Measurements from ENCODE around the gene SNAP47.
"Not testable (repeated sequence)": the region's sequence is repeated elsewhere in the genome, so short reads cannot be mapped to it uniquely, and the experiment has no call there.

The SNAP47 gene

GRCh38 chr1:227734856-227735538, at the start of gene SNAP47, which contains the start of gene JMJD4:
Gene SNAP47, plus strand, starts transcription at chr1:227735435. Its CDS starts 12,302 bp downstream, at chr1:227747737.
Gene JMJD4, minus strand, starts transcription at chr1:227735302. Its CDS starts 29 bp downstream, at chr1:227735273.
- peak; percentile 92 for DNase-seq (ENCODE audit: low spot score)

DNA sequence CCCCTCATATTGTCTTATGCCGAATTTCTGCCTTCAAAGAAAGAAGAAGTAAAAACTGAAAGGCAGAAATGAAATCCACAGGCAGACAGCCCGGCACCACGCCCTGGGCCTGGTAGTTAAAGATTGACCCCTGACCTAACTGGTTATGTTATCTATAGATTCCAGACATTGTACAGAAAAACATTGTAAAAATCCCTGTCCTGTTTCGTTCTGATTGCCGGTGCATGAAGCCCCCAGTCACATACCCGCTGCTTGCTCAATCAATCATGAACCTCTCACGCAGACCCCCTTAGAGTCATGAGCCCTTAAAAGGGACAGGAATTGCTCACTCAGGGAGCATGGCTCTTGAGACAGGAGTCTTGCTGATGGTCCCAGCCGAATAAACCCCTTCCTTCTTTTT, 49.4 kb upstream of the SNAP47 start:
- DNase-seq (ENCODE audit: low spot score), result no peak

- no peak for DNase-seq (ENCODE audit: low spot score)
Measured at GRCh38 chr1:227697321-227697864, 37.8 kb upstream of the SNAP47 start.

GRCh38 chr1:227701631-227702030, 33.6 kb upstream of the SNAP47 start:
- DNase-seq (ENCODE audit: low spot score), result not testable (repeated sequence)

DNA sequence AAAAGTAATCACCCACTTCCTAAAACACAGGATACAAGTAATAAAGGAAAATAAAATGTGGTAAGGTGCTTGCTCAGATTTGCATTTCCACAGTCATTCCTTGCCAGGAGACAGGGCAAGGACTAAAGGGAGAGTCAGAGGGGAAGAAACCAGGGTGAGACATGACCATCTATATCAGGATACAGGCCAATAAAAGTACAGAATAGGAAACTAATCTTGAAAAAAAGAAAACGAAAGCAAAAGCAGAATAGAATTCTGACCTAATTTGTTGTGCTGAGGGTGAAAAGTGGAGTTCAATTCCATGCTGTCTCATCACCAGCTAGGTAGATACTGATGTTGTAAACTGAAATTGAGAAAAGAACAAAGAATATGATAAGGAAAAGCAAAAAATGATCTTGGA, 27.4 kb upstream of the SNAP47 start:
- DNase-seq (ENCODE audit: low spot score), result no peak

- peak; percentile 37 for DNase-seq (ENCODE audit: low spot score)
Measured at GRCh38 chr1:227709451-227709850, 25.8 kb upstream of the SNAP47 start.

DNA sequence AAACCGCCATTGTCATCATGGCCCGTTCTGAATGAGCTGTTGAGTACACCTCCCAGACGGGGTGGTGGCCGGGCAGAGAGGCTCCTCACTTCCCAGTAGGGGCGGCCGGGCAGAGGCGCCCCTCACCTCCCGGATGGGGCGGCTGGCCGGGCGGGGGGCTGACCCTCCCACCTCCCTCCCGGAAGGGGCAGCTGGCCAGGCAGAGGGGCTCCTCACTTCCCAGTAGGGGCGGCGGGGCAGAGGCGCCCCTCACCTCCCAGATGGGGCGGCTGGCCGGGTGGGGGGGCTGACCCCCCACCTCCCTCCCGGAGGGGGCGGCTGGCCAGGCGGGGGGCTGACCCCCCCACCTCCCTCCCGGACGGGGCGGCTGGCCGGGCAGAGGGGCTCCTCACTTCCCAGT, 24.8 kb upstream of the SNAP47 start:
- DNase-seq (ENCODE audit: low spot score), result not testable (repeated sequence)

- DNase-seq (ENCODE audit: low spot score), result no peak
Measured at GRCh38 chr1:227712648-227713047, 22.6 kb upstream of the SNAP47 start.

DNA sequence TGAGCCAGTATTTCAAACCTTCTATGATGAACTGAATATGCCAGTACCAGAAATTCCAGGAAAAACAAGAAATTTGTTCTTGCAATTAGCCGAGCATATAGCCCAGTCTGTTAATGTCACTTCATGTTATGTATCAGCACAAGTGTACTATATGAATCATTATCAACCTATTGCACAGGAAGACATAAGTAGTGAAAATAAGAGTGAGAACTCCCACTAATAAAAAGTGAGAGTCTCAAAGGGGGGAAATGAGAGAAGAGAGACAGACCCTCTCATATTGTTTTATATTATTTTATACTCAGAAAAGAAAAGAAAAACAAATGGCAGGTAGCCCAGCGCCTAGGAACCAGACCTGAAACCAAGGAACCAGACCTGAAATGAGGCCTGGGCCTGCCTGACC, 16.3 kb upstream of the SNAP47 start:
- DNase-seq (ENCODE audit: low spot score), result no peak

- DNase-seq (ENCODE audit: low spot score), result no peak
Measured at GRCh38 chr1:227723474-227723873, 11.8 kb upstream of the SNAP47 start.

DNA sequence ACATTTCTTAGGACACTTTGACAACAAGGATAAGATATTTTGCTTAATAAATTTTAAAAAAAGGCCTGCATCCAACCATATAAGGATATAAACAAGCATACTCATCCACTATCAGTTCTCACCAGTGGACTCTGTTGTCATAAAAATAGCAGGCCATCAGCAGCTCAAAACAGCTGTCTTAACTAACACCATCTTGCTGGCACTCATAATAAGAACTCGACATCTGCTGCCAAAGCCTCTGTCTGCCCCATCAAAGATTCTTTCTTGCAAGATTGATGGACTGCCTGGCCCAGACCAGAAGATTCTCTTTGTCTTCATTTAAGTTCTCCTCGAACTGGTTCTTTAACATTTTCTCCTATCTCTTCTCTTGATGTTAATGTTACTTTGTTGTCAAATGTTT, 10.2 kb upstream of the SNAP47 start:
- DNase-seq (ENCODE audit: low spot score), result no peak

DNA sequence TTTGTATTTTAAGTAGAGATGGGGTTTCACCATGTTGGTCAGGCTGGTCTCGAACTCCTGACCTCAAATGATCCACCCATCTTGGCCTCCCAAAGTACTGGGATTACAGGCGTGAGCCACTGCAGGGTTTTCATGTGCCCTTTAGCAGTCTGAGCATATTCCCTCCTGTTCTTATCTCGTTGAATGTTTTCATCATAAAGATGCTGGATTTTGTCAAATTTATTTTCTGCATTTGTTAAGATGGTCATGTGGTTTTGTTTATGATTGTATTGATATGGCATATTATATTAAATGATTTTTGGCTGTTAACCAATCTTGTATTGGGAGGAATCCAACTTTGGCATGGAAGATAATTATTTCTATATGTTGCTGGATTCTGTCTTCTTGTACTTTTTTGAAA, 8.9 kb upstream of the SNAP47 start:
- no peak for DNase-seq (ENCODE audit: low spot score)

- DNase-seq (ENCODE audit: low spot score), result no peak
Measured at GRCh38 chr1:227726924-227727599, 8.2 kb upstream of the SNAP47 start.

GRCh38 chr1:227728059-227728891, 7.0 kb upstream of the SNAP47 start:
- peak; percentile 77 for DNase-seq (ENCODE audit: low spot score)

- DNase-seq (ENCODE audit: low spot score), result no peak
Measured at GRCh38 chr1:227728892-227729143, 6.4 kb upstream of the SNAP47 start.

DNA sequence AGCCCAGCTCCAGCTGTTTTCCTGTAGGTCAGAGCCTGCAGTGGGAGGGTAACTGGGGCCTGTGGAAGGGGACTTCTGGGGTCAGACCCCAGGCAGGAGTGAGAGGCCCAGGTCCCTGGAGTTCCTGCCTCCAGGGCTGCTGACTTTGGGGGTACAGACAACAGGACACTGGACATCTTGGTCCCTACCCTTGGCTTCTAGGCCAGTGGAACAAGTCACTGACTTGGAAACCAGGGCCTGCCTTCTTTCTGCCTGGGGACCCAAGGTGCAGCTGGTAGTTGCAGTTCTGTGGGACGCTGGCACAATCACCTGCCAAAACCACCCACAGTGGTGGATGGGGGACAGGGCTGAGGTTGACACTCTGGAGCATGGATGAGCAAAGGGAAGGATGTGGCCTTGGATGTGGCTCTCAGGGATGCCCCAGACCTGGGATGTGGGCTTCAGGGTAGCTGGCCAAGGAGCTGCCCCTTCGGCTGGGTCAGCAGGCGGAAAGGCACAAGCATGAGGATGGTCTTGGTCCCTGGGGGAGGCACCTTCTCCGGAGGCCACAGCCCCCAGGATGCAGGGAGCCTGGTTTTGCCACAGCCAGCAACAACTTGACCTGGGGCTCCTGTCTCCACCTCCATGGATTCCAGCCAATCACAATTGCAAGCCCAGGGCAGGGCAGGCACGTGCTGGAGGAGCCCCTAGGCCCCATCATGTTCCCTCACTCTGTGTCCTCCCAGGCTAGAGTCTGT, 5.9 kb upstream of the SNAP47 start:
- DNase-seq (ENCODE audit: low spot score), result no peak

DNA sequence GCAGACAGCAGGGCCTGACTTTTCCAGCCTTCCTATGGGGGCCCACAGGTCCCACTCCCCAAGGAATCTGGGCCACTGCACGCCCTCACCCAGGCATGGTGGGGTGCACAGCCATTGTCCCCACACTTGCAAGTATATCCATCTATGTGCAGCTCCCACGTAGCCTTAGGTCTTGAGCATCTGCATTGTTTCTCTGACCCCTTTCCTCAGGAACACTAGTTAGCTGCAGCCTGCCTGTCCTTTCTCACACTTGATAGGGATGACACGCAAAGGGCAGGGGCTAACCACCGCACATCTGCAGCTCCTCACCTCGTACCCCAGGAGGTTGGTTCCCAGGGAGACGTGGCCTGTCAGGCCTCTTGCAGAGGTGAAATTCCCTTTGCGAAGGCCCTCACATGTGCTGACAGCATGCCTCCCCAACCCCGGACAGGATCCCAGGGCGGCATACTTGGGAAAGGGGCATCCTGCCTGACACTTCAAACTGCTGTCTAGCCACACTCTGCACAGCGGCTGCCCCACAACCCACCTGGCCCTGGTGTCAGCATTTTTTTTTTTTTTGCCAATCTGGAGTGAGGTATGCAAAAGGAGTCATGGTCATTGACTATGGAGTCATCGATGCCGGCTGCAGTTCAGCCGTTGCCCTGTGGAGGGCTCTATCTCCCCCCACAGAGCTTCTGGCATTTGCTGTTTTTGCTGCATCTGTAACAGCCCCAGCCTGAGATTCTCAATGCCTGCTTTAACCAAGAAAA, 5.2 kb upstream of the SNAP47 start:
- DNase-seq (ENCODE audit: low spot score), result peak; percentile 81

- no peak for DNase-seq (ENCODE audit: low spot score)
Measured at GRCh38 chr1:227730630-227731151, 4.5 kb upstream of the SNAP47 start.

DNA sequence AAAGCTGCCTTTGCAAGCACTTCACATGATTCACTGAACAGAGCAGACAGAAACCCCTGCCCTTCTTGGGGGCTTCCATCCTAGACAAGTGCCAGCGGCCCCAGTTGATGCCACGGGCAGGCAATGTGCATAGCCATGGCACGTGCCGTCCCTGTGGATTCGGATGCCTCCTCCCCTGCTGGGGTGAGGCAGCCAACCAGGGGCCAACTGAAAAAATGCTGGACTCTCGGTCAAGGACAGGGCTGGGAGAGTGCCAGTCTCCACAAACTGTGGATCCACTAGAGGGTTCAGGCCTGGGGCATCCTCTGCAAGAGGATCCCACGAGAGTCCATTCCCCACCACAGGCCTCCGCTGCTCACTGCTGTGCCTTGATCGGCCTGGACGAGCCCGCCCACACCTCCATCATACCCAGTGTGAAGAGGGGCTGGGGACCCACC, 4.0 kb upstream of the SNAP47 start:
- no peak for DNase-seq (ENCODE audit: low spot score)

DNA sequence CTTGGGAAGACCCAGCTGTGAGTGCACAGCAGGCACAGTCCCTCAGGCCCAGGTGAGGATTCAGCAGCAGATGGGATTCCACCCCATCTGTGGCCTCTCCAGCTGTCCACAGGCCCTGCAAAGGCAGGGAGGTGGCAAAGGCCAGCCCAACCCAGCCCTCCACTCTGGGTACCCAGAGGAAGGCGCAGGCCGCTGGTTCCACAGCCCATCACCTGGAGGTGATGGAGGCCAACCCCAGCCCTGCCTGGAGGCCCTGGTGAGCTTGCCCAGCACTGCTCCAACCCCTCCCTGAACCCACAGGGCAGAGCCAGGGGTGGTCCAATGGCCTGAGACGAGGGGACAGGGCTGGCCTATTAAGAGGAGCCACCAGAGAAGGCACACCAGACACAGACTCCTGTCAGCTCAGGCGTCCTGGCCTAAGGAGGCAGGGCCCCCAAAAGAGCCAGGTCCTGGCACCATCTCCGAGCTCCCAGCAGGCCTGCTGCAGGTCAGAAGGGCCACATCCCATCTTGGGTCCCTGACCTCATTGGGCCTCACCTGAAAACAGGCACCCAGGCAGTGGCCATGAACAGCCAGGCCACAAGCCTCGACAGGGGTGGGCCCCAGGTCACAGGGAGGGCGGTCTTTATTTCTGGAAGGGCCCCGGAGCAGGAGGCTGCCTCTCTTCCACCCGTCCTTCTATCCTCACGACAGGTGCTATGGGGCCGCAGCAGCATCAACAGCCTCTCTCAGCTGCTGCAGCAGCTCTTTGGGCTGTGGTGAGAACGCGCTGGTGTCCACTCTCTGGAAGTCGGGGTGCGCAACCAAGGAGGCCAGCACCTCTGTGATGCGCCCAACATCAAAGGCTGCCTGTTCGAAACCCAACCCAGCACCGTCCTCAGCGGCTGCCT, 3.3 kb upstream of the SNAP47 start:
- no peak for DNase-seq (ENCODE audit: low spot score)

All from RKO (cell line).